Heart left ventricle (tissue), 13 donors: ENCODE measurements around the gene FBXO21.

Source experiments
- CTCF ChIP-seq, 12 donors: fragments of 200-600 bp; sonication (generic) in 4 of 12; IDR thresholded peaks; one replicate each; pipeline versions ENCODE4 v1.5.0 to v1.8.0; 2018 to 2022; ENCODE audit warnings: antibody characterized with exemption in 12 of 12, mild to moderate bottlenecking in 5 of 12
- POLR2A ChIP-seq, 2 donors: fragments of 450-650 bp; IDR thresholded peaks; one replicate each; pipeline ENCODE4 v1.6.1; 2017; ENCODE audit warnings: antibody characterized with exemption in 2 of 2, mild to moderate bottlenecking in 2 of 2, moderate library complexity in 2 of 2
- donor health status: ischemic (EF 13 %, LVEDD 7.1; RV severe dilation, severe dysfunction).
- donor health status: DM: no; HTN: yes; CAD: no.
- donor health status: DM: no; HTN: no; CAD: no.
- donor health status: ischemic (EF 25% LVEDD 6.9; RV normal size, moderate dysfunction).
- donor health status: ischemic (EF 25% LVEDD 5.7; RV mildly dilated, moderate dysfunction).
- donor health status: ischemic (EF 35%, LVEDD 5.7; RV mildly dilated, moderate dysfunction).
- donor health status: nonischemic (EF 11% LVEDD 7.7; RV severe dilation, severe dysfunction).
- donor health status: DM: yes; HTN: yes; CAD: no.
- donor health status: PGD.
- donor health status: ischemic (EF 29% LVEDD 5.4; RV normal size, mild dysfunction).
- donor health status: nonischemic (EF 23%, LVEDD 6.1; RV moderate dilation, normal function).

GRCh38 chr12:117207675-117208074 is 17.4 kb upstream of the FBXO21 start:
- TF ChIP-seq CTCF (IDR thresholded peaks at IDR 0.05): no peak
- no peak for TF ChIP-seq POLR2A (IDR thresholded peaks at IDR 0.05)
